Keratinocyte (primary cell): ENCODE results near the gene MFNG. TPM values are rescaled to one million over a fixed set of nuclear protein-coding genes. Genes with fewer than 3 reads are reported as not detected.

ENCODE experiments used
- DNase-seq: peaks from one replicate; pipeline ENCODE4 v3.0.0-alpha.2; 2011; ENCODE audit warnings: low read depth, missing footprints, low spot score
- FAIRE-seq: peaks from 2 replicates; lab custom pipeline; 2011; peaks lifted over from hg19 to GRCh38; lab: Jason Lieb, UNC
- H2AFZ ChIP-seq: 2 replicates; pipeline ENCODE4 v1.6.0; 2012; ENCODE audit warnings: low read length, control low read depth, inconsistent platforms; ENCODE audit not compliant: control insufficient read depth
- H3K27ac ChIP-seq: 2 replicates; pipeline ENCODE4 v1.5.1; 2011; ENCODE audit warnings: low read length; ENCODE audit not compliant: control insufficient read depth, insufficient read depth
- H3K27me3 ChIP-seq: 3 replicates; pipeline ENCODE4 v1.6.0; 2011; ENCODE audit warnings: low read length; ENCODE audit not compliant: control insufficient read depth, insufficient read depth; ENCODE audit errors: extremely low read depth
- H3K36me3 ChIP-seq, 2 experiments: 2 replicates in 1 of 2; 3 replicates in 1 of 2; pipeline ENCODE4 v1.5.1; 2011; ENCODE audit warnings: low read length in 2 of 2, mild to moderate bottlenecking in 1 of 2; ENCODE audit not compliant: control insufficient read depth in 2 of 2, insufficient read depth in 2 of 2; ENCODE audit errors: extremely low read depth in 1 of 2
- H3K4me1 ChIP-seq: 3 replicates; pipeline ENCODE4 v1.5.1; 2011; ENCODE audit warnings: low read length; ENCODE audit not compliant: control insufficient read depth, insufficient read depth; ENCODE audit errors: extremely low read depth
- H3K4me2 ChIP-seq: 3 replicates; pipeline ENCODE4 v1.6.0; 2011; ENCODE audit warnings: low read depth, low read length; ENCODE audit not compliant: control insufficient read depth, insufficient read depth; ENCODE audit errors: extremely low read depth
- H3K4me3 ChIP-seq, 3 experiments: fragments of 200-600 bp in 1 of 3; sonication (generic) in 1 of 3; 2 replicates in 2 of 3; 3 replicates in 1 of 3; pipeline ENCODE4 v1.5.1; 2011 to 2016; ENCODE audit warnings: low read length in 3 of 3, mild to moderate bottlenecking in 3 of 3, control low read depth in 2 of 3, inconsistent platforms in 1 of 3, low read depth in 1 of 3, mixed read lengths in 1 of 3, mixed run types in 1 of 3, moderate library complexity in 1 of 3; ENCODE audit not compliant: control insufficient read depth in 2 of 3, insufficient read depth in 2 of 3; ENCODE audit errors: extremely low read depth in 1 of 3
- H3K79me2 ChIP-seq: 2 replicates; pipeline ENCODE4 v1.6.0; 2012; ENCODE audit warnings: low read length; ENCODE audit not compliant: control insufficient read depth, insufficient read depth
- H3K9ac ChIP-seq: 3 replicates; pipeline ENCODE4 v1.6.0; 2011; ENCODE audit warnings: low read length; ENCODE audit not compliant: control insufficient read depth, insufficient read depth; ENCODE audit errors: extremely low read depth
- H3K9me1 ChIP-seq: 3 replicates; pipeline ENCODE4 v1.6.0; 2011; ENCODE audit warnings: low read length; ENCODE audit not compliant: control insufficient read depth, insufficient read depth; ENCODE audit errors: extremely low read depth
- H3K9me3 ChIP-seq: 2 replicates; pipeline ENCODE4 v1.5.1; 2012; ENCODE audit warnings: low read depth, low read length; ENCODE audit not compliant: control insufficient read depth
- H4K20me1 ChIP-seq: 3 replicates; pipeline ENCODE4 v1.6.0; 2011; ENCODE audit warnings: low read length; ENCODE audit not compliant: control insufficient read depth, insufficient read depth; ENCODE audit errors: extremely low read depth
- EZH2 ChIP-seq: IDR thresholded peaks from one replicate; pipeline ENCODE4 v1.6.1; 2012; ENCODE audit warnings: inconsistent platforms, mild to moderate bottlenecking, low read length, moderate library complexity
- dilution Hi-C: fragments of 300-500 bp; cut with MboI; formaldehyde crosslinking; loops from one replicate; pipeline ENCODE4 v1.7.0; 2020; ENCODE audit warnings: low sequenced_read_pairs; ENCODE audit not compliant: extremely low pct_ligation_motif_present
- polyA plus RNA-seq, 5 experiments: library from polyadenylated mRNA; depleted of rRNA in 3 of 5; stranded (reverse) in 3 of 5; stranded (forward) in 1 of 5; unstranded in 1 of 5; fragments of >200 nt; gene quantifications; 1 replicate in 1 of 5; 2 replicates in 3 of 5; 3 replicates in 1 of 5; pipeline versions ENCODE4 v1.2.1 to v1.2.3, GENCODE V29; 2011 to 2012; ENCODE audit warnings: missing spikeins in 2 of 5, low read depth in 1 of 5, low replicate concordance in 1 of 5
- TF ChIP-seq, protein P1 (sequence below), 3 experiments: IDR thresholded peaks in 1 of 3; conservative IDR thresholded peaks in 1 of 3; optimal IDR thresholded peaks in 1 of 3; 2 replicates in 2 of 3; 3 replicates in 1 of 3; pipeline versions ENCODE3 to v1.5.1; 2011; ENCODE audit warnings: low read length in 3 of 3, mild to moderate bottlenecking in 3 of 3, moderate library complexity in 2 of 3, control low read depth in 1 of 3, inconsistent platforms in 1 of 3; ENCODE audit not compliant: insufficient read depth in 2 of 3; ENCODE audit errors: extremely low read depth in 1 of 3

Gene MFNG
- polyA plus RNA-seq, 1 donor (not counting 4 experiments of a cell fraction or from before 2014, with no cell fraction given): 5.9 TPM

DNA sequence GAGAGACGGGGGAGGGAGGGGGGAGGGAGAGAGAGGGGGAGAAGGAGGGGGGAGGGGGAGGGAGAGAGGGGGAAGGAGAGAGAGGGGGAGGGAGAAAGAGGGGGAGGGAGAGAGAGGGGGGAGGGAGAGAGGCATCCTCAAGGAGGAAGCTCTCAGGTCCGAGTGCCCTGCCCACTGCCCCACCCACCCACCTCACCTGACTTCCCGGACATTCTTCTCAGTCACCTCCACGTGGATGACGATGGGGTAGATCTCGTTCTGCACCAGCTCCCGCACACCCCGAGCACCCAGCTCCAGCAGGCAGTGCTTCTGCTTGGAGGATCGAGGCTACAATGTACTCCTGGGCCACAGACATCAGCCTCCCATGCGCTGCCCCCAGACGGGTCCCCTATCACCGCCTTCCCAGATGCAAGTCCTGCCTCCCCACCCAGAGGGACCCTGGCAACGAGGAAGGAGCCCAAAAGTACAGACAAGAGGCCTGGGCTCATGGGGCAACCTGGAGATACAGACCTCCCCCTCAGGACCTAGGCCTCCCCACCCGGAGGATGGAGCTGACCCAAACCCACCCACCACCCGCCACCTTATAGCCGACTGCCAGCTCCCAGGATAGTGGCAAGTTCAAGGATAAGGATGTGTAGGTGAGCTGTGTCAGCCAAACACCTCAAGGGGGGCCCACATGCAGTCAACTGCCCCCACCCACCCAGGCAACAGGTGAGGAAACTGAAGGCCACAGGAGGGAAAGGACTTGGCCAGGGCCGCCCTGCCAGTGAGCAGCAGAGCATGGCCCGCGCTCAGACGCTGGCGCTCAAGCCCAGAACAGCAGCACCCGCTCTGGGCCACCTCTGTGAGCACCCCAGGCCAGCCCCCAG, 5.6 kb upstream of the MFNG start:
- peaks cover 4% of the 10 kb centered on the region for H3K4me1 ChIP-seq
- DNase-seq (no peak), FAIRE-seq (no peak)
- no peaks in the 10 kb centered on the region for H3K27me3 ChIP-seq
- no peaks in the 10 kb centered on the region for H3K9me3 ChIP-seq
- dilution Hi-C loops: no loop called here
- peaks cover 3% of the 10 kb centered on the region for H3K9me1 ChIP-seq
- H3K36me3 ChIP-seq: peaks cover 51 to 70% of the 10 kb centered on the region in 2 experiments
- peaks cover 18% of the 10 kb centered on the region for H3K79me2 ChIP-seq
- no peak overlapping the region for H3K4me2 ChIP-seq
- no peak overlapping the region for H2AFZ ChIP-seq
- no peak overlapping the region for H3K9ac ChIP-seq
- TF ChIP-seq, protein P1, sequence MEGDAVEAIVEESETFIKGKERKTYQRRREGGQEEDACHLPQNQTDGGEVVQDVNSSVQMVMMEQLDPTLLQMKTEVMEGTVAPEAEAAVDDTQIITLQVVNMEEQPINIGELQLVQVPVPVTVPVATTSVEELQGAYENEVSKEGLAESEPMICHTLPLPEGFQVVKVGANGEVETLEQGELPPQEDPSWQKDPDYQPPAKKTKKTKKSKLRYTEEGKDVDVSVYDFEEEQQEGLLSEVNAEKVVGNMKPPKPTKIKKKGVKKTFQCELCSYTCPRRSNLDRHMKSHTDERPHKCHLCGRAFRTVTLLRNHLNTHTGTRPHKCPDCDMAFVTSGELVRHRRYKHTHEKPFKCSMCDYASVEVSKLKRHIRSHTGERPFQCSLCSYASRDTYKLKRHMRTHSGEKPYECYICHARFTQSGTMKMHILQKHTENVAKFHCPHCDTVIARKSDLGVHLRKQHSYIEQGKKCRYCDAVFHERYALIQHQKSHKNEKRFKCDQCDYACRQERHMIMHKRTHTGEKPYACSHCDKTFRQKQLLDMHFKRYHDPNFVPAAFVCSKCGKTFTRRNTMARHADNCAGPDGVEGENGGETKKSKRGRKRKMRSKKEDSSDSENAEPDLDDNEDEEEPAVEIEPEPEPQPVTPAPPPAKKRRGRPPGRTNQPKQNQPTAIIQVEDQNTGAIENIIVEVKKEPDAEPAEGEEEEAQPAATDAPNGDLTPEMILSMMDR (optimal IDR thresholded peaks at IDR 0.05 in 1 of 3, IDR thresholded peaks at IDR 0.05 in 1 of 3, conservative IDR thresholded peaks at IDR 0.05 in 1 of 3; ENCODE audit: extremely low read depth in 1 of 3, insufficient read depth in 2 of 3, low read length in 3 of 3): no peak
- no peak for TF ChIP-seq EZH2
- H3K4me3 ChIP-seq: no peak overlapping the region
- H3K27ac ChIP-seq: no peak overlapping the region
- peaks cover 17% of the 10 kb centered on the region for H4K20me1 ChIP-seq

DNA sequence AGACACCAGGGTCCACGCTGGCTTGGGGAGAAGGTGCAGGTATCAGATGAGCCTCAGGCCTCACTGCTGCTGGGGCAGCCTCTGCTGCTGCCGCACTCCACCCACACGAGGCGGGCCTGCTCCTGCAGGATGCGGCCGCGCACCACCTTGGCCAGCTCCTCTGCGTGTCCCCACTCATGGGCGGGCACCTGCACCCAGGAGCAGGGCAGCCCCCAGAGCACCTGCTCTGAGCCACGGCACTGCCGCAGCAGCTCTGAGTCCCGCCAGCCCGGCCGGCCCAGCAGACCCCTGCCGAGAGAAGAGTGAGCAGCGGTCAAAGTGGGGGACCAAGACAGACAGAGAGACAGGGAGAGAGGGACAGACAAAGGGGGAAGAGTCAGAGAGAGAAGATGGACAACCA, 4.9 kb upstream of the MFNG start:
- Histone ChIP-seq H3K4me1 (peaks cover 5% of the 10 kb centered on the region), H2AFZ (no peak overlapping the region), H3K27me3 (no peaks in the 10 kb centered on the region), H3K4me2 (no peak overlapping the region), H3K9me1 (no peaks in the 10 kb centered on the region), H4K20me1 (peaks cover 22% of the 10 kb centered on the region), H3K4me3 (no peak overlapping the region), H3K36me3 (peaks cover 45 to 69% of the 10 kb centered on the region in 2 experiments), H3K27ac (no peak overlapping the region), H3K79me2 (peaks cover 12% of the 10 kb centered on the region), H3K9ac (no peak overlapping the region), H3K9me3 (no peaks in the 10 kb centered on the region)
- dilution Hi-C loops: no loop called here
- DNase-seq (no peak), FAIRE-seq (no peak)
- TF ChIP-seq EZH2: no peak
- TF ChIP-seq, protein P1 (optimal IDR thresholded peaks at IDR 0.05 in 1 of 3, IDR thresholded peaks at IDR 0.05 in 1 of 3, conservative IDR thresholded peaks at IDR 0.05 in 1 of 3; ENCODE audit: extremely low read depth in 1 of 3, insufficient read depth in 2 of 3, low read length in 3 of 3): no peak
